HL-60 (cell line): Measurements from ENCODE around the gene SRSF4.
"Not testable (repeated sequence)": the region's sequence is repeated elsewhere in the genome, so short reads cannot be mapped to it uniquely, and the experiment has no call there.

Experiments
- GABPA ChIP-seq: IDR thresholded peaks from 2 replicates; pipeline ENCODE4 v1.6.1; 2012; ENCODE audit warnings: low read depth
- POLR2AphosphoS5 ChIP-seq: IDR thresholded peaks from 2 replicates; pipeline ENCODE4 v1.6.1; 2012; ENCODE audit warnings: low read depth
- SPI1 ChIP-seq: IDR thresholded peaks from 2 replicates; pipeline ENCODE4 v1.6.1; 2012; ENCODE audit warnings: low read depth, mild to moderate bottlenecking, borderline replicate concordance
- TF ChIP-seq, protein P1 (sequence below): IDR thresholded peaks from 2 replicates; pipeline ENCODE4 v1.6.1; 2012; ENCODE audit warnings: low read depth; ENCODE audit not compliant: insufficient replicate concordance
- TF ChIP-seq, protein P2 (sequence below): IDR thresholded peaks from one replicate; pipeline ENCODE4 v1.5.1; 2011; ENCODE audit warnings: low read length, control low read depth, inconsistent platforms; ENCODE audit not compliant: insufficient read depth

DNA sequence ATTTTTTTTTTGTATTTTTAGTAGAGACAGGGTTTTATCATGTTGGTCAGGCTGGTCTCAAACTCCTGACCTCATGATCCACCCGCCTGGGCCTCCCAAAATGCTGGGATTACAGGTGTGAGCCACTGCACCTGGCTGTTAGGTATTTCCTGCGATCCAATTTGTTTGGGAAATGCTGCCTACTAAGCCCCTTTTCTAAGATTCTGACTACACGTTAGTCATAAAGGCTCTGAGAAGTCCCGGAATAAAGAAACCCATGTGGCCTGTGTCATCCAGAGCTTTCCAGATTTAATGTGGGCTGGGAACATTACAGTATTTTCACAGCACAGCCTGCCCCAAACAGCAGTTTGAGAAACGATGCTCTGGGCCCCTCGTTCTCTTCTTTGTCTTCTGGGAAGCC lies 40.6 kb upstream of the SRSF4 start:
- TF ChIP-seq, protein P1, sequence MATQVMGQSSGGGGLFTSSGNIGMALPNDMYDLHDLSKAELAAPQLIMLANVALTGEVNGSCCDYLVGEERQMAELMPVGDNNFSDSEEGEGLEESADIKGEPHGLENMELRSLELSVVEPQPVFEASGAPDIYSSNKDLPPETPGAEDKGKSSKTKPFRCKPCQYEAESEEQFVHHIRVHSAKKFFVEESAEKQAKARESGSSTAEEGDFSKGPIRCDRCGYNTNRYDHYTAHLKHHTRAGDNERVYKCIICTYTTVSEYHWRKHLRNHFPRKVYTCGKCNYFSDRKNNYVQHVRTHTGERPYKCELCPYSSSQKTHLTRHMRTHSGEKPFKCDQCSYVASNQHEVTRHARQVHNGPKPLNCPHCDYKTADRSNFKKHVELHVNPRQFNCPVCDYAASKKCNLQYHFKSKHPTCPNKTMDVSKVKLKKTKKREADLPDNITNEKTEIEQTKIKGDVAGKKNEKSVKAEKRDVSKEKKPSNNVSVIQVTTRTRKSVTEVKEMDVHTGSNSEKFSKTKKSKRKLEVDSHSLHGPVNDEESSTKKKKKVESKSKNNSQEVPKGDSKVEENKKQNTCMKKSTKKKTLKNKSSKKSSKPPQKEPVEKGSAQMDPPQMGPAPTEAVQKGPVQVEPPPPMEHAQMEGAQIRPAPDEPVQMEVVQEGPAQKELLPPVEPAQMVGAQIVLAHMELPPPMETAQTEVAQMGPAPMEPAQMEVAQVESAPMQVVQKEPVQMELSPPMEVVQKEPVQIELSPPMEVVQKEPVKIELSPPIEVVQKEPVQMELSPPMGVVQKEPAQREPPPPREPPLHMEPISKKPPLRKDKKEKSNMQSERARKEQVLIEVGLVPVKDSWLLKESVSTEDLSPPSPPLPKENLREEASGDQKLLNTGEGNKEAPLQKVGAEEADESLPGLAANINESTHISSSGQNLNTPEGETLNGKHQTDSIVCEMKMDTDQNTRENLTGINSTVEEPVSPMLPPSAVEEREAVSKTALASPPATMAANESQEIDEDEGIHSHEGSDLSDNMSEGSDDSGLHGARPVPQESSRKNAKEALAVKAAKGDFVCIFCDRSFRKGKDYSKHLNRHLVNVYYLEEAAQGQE, result not testable (repeated sequence)
- TF ChIP-seq, protein P2, sequence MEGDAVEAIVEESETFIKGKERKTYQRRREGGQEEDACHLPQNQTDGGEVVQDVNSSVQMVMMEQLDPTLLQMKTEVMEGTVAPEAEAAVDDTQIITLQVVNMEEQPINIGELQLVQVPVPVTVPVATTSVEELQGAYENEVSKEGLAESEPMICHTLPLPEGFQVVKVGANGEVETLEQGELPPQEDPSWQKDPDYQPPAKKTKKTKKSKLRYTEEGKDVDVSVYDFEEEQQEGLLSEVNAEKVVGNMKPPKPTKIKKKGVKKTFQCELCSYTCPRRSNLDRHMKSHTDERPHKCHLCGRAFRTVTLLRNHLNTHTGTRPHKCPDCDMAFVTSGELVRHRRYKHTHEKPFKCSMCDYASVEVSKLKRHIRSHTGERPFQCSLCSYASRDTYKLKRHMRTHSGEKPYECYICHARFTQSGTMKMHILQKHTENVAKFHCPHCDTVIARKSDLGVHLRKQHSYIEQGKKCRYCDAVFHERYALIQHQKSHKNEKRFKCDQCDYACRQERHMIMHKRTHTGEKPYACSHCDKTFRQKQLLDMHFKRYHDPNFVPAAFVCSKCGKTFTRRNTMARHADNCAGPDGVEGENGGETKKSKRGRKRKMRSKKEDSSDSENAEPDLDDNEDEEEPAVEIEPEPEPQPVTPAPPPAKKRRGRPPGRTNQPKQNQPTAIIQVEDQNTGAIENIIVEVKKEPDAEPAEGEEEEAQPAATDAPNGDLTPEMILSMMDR, result not testable (repeated sequence)
- TF ChIP-seq POLR2AphosphoS5, GABPA, SPI1: not testable (repeated sequence)
